GM12875 (cell line): ENCODE measurements around the gene EPG5.
A peak's percentile ranks its signal among the peaks of the same experiment; 100 is the strongest.

Experiments used
- H3K4me3 ChIP-seq: one replicate; pipeline ENCODE4 v1.5.1; 2011; ENCODE audit warnings: low read depth, low read length, control low read depth
- CTCF ChIP-seq: IDR thresholded peaks from 2 replicates; pipeline ENCODE4 v1.5.1; 2011; ENCODE audit warnings: low read depth, mild to moderate bottlenecking, control low read depth, inconsistent platforms, low read length, moderate library complexity, borderline replicate concordance; ENCODE audit not compliant: insufficient read depth

The EPG5 gene

GRCh38 chr18:45841765-45842442, 125.2 kb downstream of the EPG5 start:
- H3K4me3 ChIP-seq, result no peak overlapping the region
- TF ChIP-seq CTCF, result no peak

- TF ChIP-seq CTCF, result no peak
- no peak overlapping the region for H3K4me3 ChIP-seq
Measured at GRCh38 chr18:45841060-45841764, 125.9 kb downstream of the EPG5 start.

- no peak overlapping the region for H3K4me3 ChIP-seq
- peak; percentile 24; the same call in 1 of the 2 replicates for TF ChIP-seq CTCF
Measured at GRCh38 chr18:45839414-45840395, 127.4 kb downstream of the EPG5 start.

GRCh38 chr18:45838302-45839070, 128.6 kb downstream of the EPG5 start:
- TF ChIP-seq CTCF, result no peak
- no peak overlapping the region for H3K4me3 ChIP-seq

- H3K4me3 ChIP-seq, result no peak overlapping the region
- no peak for TF ChIP-seq CTCF
Measured at GRCh38 chr18:45837283-45838070, 129.7 kb downstream of the EPG5 start.
